Activated T-cell treated with anti-CD3 and anti-CD28 coated beads, Interleukin-2, amount 50 U/mL, for 24 hours (primary cell): Measurements from ENCODE around the gene KCNB1.

ENCODE experiments used
- DNase-seq: peaks from one replicate; pipeline ENCODE4 v3.0.0-alpha.2; 2020
- H3K27ac Mint-ChIP-seq: 2 replicates; pipeline ENCODE4 v1.8.0; 2020; ENCODE audit warnings: mild to moderate bottlenecking, mixed read lengths
- H3K27me3 Mint-ChIP-seq: 2 replicates; pipeline ENCODE4 v1.8.0; 2020; ENCODE audit warnings: mixed read lengths
- H3K36me3 Mint-ChIP-seq: 2 replicates; pipeline ENCODE4 v1.8.0; 2020; ENCODE audit warnings: low read depth, mixed read lengths
- H3K4me1 Mint-ChIP-seq: 2 replicates; pipeline ENCODE4 v1.8.0; 2020; ENCODE audit warnings: low read depth, mixed read lengths
- H3K4me3 Mint-ChIP-seq: 2 replicates; pipeline ENCODE4 v1.8.0; 2020; ENCODE audit warnings: mild to moderate bottlenecking, moderate library complexity, mixed read lengths
- H3K9me3 Mint-ChIP-seq: 2 replicates; pipeline ENCODE4 v1.8.0; 2020; ENCODE audit warnings: mixed read lengths

The KCNB1 gene

GRCh38 chr20:49469060-49469459 lies 13.4 kb downstream of the KCNB1 start:
- Mint-ChIP-seq H3K27ac (no peak overlapping the region), H3K4me3 (no peak overlapping the region), H3K27me3 (peaks cover 39% of the 10 kb centered on the region), H3K9me3 (no peaks in the 10 kb centered on the region), H3K4me1 (peaks cover 2% of the 10 kb centered on the region), H3K36me3 (no peaks in the 10 kb centered on the region)
- no peak for DNase-seq

GRCh38 chr20:49468412-49468811 lies 14.1 kb downstream of the KCNB1 start:
- no peak for DNase-seq
- Mint-ChIP-seq H3K4me1 (peaks cover 2% of the 10 kb centered on the region), H3K9me3 (no peaks in the 10 kb centered on the region), H3K27me3 (peaks cover 39% of the 10 kb centered on the region), H3K27ac (no peak overlapping the region), H3K4me3 (no peak overlapping the region), H3K36me3 (no peaks in the 10 kb centered on the region)

DNA sequence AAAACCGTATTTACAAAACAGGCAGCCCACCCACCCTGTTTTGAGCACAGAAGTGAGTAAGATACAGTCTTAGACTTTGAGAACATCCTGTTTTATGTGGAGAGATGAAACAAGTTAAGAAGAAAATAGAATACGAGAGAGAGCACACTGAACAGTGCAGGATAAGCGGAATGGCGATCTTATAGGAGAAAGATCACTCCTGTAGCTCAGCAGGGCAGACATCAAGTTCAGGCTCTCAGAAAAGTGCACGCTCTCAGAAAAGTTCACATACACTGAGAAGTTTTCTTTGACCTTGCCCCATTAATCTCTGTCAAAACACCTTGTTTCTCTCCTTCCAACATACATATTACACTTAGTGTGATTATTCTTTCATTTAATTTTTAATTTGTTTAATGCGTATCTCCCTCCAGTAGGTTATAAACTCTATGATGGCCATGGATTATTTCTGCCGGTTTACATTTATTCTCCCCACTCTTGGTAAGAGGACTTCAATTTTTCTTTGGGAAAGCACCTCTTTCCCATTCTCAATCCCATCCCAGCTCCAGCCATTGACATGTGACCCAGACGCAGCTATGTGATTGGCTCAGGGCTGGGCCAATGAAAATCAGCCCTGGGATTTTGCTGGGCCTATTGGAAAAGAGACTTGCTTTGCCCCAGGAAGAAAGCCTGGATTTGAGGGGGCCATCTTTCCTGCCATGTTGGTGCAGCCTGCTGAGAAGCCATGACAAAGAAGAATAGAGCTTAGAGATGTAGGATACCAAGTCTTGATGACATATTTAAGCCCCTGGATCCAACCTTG lies 16.2 kb downstream of the KCNB1 start:
- Mint-ChIP-seq H3K36me3 (no peaks in the 10 kb centered on the region), H3K9me3 (no peaks in the 10 kb centered on the region), H3K27ac (no peak overlapping the region), H3K4me3 (no peak overlapping the region), H3K27me3 (peaks cover 31% of the 10 kb centered on the region), H3K4me1 (no peaks in the 10 kb centered on the region)
- DNase-seq: no peak

GRCh38 chr20:49464556-49464955 lies 17.9 kb downstream of the KCNB1 start:
- peaks cover 18% of the 10 kb centered on the region for H3K27me3 Mint-ChIP-seq

GRCh38 chr20:49462626-49463025 lies 19.8 kb downstream of the KCNB1 start:
- no peak overlapping the region for H3K27ac Mint-ChIP-seq
- no peaks in the 10 kb centered on the region for H3K36me3 Mint-ChIP-seq
- DNase-seq: no peak
- no peak overlapping the region for H3K4me3 Mint-ChIP-seq
- H3K9me3 Mint-ChIP-seq: no peaks in the 10 kb centered on the region
- peaks cover 4% of the 10 kb centered on the region for H3K27me3 Mint-ChIP-seq
- no peaks in the 10 kb centered on the region for H3K4me1 Mint-ChIP-seq

More at GRCh38 chr20:49464556-49464955, 17.9 kb downstream of the KCNB1 start:
- H3K4me1 Mint-ChIP-seq: no peaks in the 10 kb centered on the region
- DNase-seq: no peak
- no peaks in the 10 kb centered on the region for H3K36me3 Mint-ChIP-seq
- H3K27ac Mint-ChIP-seq: no peak overlapping the region
- H3K4me3 Mint-ChIP-seq: no peak overlapping the region
- no peaks in the 10 kb centered on the region for H3K9me3 Mint-ChIP-seq

DNA sequence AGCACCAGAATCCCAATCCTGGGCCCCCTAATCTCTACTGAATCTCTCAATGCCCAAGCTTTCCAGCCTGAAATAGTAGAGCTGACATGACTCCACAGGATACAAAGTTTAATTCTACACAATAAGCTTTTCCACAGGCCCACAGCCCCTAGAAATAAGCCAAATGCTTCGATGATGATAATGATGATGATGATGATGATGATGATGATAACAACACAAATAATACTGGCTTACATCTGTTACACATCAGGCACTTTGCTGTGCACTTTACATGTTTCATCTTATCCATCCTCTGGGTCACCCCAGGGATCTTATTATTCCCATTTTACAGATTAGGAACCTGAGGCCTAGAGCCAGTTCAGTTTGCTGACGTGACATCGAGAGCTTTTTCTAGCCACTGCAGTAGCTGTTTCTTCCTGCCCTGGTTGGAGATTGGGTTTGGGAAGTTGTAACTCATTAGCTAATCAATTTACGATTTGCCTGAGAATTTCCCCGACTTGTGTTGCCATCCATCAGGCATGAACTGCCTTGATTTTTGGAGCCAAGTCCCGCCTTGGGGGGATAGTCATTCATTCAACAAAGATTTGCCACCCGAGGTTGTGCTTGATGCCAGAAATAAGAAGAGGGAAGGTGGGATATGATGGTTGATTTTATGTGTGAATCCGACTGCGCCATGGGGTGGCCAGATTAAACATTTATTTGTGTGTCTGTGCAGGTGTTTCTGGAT lies 20.4 kb downstream of the KCNB1 start:
- DNase-seq: no peak
- Mint-ChIP-seq H3K4me1 (no peaks in the 10 kb centered on the region), H3K9me3 (no peaks in the 10 kb centered on the region), H3K27me3 (peaks cover 2% of the 10 kb centered on the region), H3K36me3 (no peaks in the 10 kb centered on the region), H3K27ac (no peak overlapping the region), H3K4me3 (no peak overlapping the region)

- Mint-ChIP-seq H3K27ac (no peak overlapping the region), H3K4me1 (no peaks in the 10 kb centered on the region), H3K4me3 (no peak overlapping the region), H3K27me3 (peaks cover 2% of the 10 kb centered on the region), H3K9me3 (no peaks in the 10 kb centered on the region), H3K36me3 (no peaks in the 10 kb centered on the region)
- DNase-seq: no peak
Observed at GRCh38 chr20:49460916-49461315, 21.6 kb downstream of the KCNB1 start.

GRCh38 chr20:49460131-49460530 lies 22.3 kb downstream of the KCNB1 start:
- Mint-ChIP-seq H3K4me1 (no peaks in the 10 kb centered on the region), H3K9me3 (no peaks in the 10 kb centered on the region), H3K36me3 (no peaks in the 10 kb centered on the region), H3K4me3 (no peak overlapping the region), H3K27ac (no peak overlapping the region), H3K27me3 (peaks cover 2% of the 10 kb centered on the region)
- DNase-seq: no peak

DNA sequence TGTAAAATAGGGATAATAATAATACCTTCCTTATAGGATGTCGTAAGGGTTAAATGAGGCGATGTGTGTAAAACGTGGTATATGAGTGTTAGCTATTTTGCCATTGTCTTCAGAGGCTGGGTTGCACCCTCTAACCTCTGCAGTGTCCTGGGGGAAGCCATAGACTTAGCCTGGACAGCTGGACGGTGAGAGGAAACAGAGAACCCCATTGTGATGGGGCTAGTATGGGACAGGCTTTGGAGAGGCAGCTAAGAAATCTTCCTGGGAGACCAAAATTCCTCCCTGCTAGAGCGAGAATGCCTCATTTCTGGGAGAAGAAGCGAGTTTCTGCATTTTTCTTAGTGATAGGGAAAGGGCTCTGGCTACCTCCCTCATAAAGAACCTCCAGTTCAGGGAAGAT lies 22.8 kb downstream of the KCNB1 start:
- H3K36me3 Mint-ChIP-seq: no peaks in the 10 kb centered on the region
- no peaks in the 10 kb centered on the region for H3K4me1 Mint-ChIP-seq
- H3K27ac Mint-ChIP-seq: no peak overlapping the region
- H3K9me3 Mint-ChIP-seq: no peaks in the 10 kb centered on the region
- DNase-seq: no peak
- H3K4me3 Mint-ChIP-seq: no peak overlapping the region
- peaks cover 5% of the 10 kb centered on the region for H3K27me3 Mint-ChIP-seq

DNA sequence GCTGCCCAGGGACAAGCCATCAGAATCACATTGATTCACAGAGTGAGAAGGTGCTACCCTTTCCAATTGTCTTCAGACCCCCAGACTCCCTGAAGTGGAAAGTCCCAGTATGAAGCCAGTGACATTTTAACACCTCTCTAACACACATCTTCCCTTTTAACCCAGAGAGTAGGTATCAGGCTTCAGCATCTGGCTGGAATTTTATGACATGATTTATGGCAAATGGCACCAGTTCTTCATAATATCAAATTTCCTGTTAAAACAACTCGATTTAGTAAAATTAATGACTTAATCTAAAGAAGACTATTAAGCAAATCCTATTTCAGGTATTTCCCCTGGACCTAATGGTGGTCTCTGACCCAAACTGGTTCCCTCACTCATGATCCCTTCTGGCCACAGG lies 25.0 kb downstream of the KCNB1 start:
- Mint-ChIP-seq H3K4me3 (no peak overlapping the region), H3K27me3 (peaks cover 15% of the 10 kb centered on the region), H3K4me1 (no peaks in the 10 kb centered on the region), H3K36me3 (no peaks in the 10 kb centered on the region), H3K9me3 (no peaks in the 10 kb centered on the region), H3K27ac (no peak overlapping the region)
- DNase-seq: no peak

DNA sequence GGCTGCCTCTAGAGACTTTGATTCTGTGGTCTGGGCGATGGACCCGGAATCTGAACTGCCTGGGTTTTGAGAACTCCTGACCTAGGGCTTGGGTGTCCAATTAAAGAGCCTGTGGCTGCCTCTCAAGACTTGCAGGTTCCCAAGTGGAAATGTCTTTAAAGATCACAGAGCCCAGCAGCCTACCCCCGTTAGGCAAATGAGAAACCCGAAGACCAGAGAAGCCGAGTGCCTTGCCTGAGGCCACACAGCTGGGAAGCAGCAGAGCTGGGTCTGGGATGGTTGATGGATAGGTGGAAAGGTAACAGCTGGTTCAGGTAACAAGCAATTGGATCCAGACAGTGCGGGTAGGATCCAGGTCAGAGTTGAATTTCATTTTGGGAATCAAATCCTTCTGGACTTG lies 25.8 kb downstream of the KCNB1 start:
- Mint-ChIP-seq H3K36me3 (no peaks in the 10 kb centered on the region), H3K4me1 (no peaks in the 10 kb centered on the region), H3K27ac (no peak overlapping the region), H3K4me3 (no peak overlapping the region), H3K27me3 (peaks cover 21% of the 10 kb centered on the region), H3K9me3 (no peaks in the 10 kb centered on the region)
- DNase-seq: no peak

DNA sequence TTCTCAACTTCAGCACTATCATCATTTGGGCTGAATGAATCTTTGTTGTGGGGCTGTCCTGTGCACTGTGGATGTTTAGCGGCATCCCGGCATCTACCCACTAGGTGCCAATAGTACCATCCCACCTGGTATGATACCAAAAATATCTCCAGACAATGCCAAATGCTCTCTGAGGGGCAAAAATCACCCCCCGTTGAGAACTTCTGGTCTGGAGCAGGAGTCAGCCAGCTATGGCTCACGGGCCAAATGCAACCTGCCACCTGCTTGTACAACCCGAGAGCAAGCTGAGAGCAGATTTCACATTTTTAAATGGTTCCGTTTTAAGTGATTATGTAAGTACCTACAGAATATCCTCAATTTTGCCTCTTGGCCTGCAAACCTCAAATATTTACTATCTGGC lies 26.8 kb downstream of the KCNB1 start:
- DNase-seq: no peak
- Mint-ChIP-seq H3K9me3 (no peaks in the 10 kb centered on the region), H3K4me1 (no peaks in the 10 kb centered on the region), H3K27ac (no peak overlapping the region), H3K27me3 (peaks cover 25% of the 10 kb centered on the region), H3K4me3 (no peak overlapping the region), H3K36me3 (no peaks in the 10 kb centered on the region)

DNA sequence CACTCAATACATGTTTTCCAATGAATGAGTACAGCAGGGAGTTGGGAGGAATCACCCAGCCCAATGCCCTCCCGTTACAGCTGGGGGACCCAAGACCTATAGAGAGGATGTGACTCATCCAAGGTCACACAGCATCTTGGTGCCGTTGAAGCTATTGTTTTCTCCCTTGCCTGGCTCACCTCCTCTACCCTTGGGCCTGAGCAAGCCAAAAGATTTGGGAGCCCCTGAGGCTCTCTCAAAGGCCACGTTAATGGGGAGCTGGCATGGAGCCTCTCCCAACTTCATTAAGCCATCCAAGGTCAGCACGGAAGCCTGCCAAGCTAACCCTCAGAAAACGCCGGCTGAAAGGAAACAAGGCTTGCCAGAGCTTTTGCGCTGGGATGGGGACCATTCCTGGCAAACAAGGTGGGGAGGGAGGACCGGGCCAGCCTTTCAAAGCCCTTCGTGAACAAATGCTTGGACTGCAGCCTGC lies 30.4 kb downstream of the KCNB1 start:
- H3K4me3 Mint-ChIP-seq: no peak overlapping the region
- no peak overlapping the region for H3K27ac Mint-ChIP-seq
- H3K9me3 Mint-ChIP-seq: no peaks in the 10 kb centered on the region
- H3K36me3 Mint-ChIP-seq: no peaks in the 10 kb centered on the region
- no peak for DNase-seq
- peaks cover 37% of the 10 kb centered on the region for H3K27me3 Mint-ChIP-seq
- H3K4me1 Mint-ChIP-seq: no peaks in the 10 kb centered on the region

- Mint-ChIP-seq H3K9me3 (no peaks in the 10 kb centered on the region), H3K27me3 (peaks cover 48% of the 10 kb centered on the region), H3K27ac (no peak overlapping the region), H3K4me3 (no peak overlapping the region), H3K4me1 (no peaks in the 10 kb centered on the region), H3K36me3 (no peaks in the 10 kb centered on the region)
- no peak for DNase-seq
Observed at GRCh38 chr20:49450281-49450721, 32.2 kb downstream of the KCNB1 start.

DNA sequence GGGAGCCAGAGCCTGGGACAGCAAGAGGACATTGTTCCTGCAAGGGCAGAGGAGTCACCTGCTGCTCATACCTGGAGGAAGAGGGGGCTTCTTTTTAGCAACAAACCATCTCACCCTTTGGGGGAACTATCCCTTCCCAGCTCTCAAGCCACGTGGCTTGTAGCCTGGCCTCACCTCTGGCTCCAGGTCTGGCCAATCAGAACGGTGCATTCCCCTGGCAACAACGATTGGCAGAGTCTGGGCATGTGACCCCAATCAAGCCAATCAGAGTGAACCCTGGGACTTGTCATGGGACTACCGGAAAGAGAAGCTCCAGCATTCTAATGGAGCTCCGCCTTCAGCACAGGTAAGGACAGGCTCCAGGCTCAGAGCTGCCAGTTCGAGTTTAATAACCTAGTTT lies 33.6 kb downstream of the KCNB1 start:
- DNase-seq: no peak
- H3K27me3 Mint-ChIP-seq: peaks cover 58% of the 10 kb centered on the region
- H3K36me3 Mint-ChIP-seq: no peaks in the 10 kb centered on the region
- no peaks in the 10 kb centered on the region for H3K4me1 Mint-ChIP-seq
- no peak overlapping the region for H3K27ac Mint-ChIP-seq
- no peaks in the 10 kb centered on the region for H3K9me3 Mint-ChIP-seq
- H3K4me3 Mint-ChIP-seq: no peak overlapping the region
